ENCODE data around the gene ARHGEF4.
"Not testable (repeated sequence)": the region's sequence is repeated elsewhere in the genome, so short reads cannot be mapped to it uniquely, and the experiment has no call there.

Gene ARHGEF4

DNA sequence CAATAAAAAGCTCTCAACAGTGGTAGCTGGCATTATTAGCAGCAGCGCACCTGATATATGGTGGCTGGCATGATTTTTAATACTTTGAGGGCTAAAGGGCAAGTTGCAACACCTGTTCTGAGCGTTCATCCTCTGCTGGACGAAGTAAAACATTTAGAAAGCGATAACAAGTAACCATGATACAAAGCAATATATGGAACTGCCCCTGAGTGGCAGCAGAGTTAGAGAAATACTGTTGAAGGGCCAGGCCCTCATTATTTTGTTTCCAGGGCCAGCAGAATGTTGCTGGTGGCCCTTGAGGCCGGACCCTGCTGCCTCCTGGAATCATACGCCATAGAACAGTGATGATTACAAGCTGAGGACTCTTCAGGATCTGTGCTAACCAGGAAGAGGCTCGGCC lies 47.8 kb downstream of the ARHGEF4 start:
- no peak for DNase-seq (ENCODE audit: low read depth in 2 of 2)

GRCh38 chr2:130887643-130888042 lies 50.9 kb downstream of the ARHGEF4 start:
- no peak for DNase-seq (ENCODE audit: low read depth in 2 of 2)

GRCh38 chr2:130890941-130891669 lies 54.4 kb downstream of the ARHGEF4 start:
- no peak for DNase-seq (ENCODE audit: low read depth in 2 of 2)

DNA sequence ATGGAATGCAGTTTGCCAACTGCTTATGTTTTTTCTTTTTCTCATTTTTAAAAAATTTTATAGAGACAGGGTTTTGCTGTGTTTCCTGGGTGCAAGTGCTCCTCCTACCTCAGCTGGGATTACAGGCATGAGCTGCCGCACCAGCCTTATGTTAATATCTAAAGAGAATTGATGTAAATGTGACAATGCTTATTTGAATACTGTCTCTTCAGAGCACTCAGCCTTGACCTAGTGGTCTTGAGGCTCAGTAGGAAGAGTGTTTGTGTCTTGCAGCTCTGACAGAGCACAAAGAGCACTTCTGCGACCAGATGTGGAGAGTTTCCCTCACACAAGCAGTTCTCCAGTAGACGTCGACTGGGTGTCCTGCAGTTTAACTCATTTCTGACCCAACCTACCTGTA lies 55.3 kb downstream of the ARHGEF4 start:
- no peak for DNase-seq (ENCODE audit: low read depth in 2 of 2)

GRCh38 chr2:130892793-130893785 lies 56.4 kb downstream of the ARHGEF4 start:
- no peak for DNase-seq (ENCODE audit: low read depth in 2 of 2)

- DNase-seq (ENCODE audit: low read depth in 2 of 2): no peak
Measured at GRCh38 chr2:130894326-130894942, 57.7 kb downstream of the ARHGEF4 start.

GRCh38 chr2:130896813-130897212 lies 60.1 kb downstream of the ARHGEF4 start:
- DNase-seq (ENCODE audit: low read depth in 2 of 2): no peak

GRCh38 chr2:130898553-130898952 lies 61.8 kb downstream of the ARHGEF4 start:
- no peak for DNase-seq (ENCODE audit: low read depth in 2 of 2)

- DNase-seq (ENCODE audit: low read depth in 2 of 2): no peak
Measured at GRCh38 chr2:130899306-130899705, 62.6 kb downstream of the ARHGEF4 start.

DNA sequence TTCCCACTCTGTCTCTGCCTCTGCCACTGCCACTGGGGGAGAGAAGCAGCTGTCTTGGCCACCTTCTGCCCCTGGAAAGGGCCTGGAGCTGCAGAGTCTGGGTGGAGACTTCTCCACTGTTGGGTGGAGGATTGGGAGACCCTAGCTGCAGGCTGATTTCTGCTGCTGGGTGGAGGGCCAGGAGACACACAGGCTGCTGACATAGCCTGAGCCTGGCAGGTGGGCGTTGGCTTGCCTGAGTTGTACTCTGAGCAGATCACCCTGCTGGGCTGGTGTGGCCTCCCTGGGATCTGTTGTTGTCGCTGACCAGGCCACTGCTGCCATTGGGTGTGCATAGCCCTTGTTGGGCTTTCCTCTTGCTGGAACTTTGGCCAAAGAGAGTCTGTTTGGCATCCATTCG lies 64.3 kb downstream of the ARHGEF4 start:
- DNase-seq (ENCODE audit: low read depth in 2 of 2): no peak

DNA sequence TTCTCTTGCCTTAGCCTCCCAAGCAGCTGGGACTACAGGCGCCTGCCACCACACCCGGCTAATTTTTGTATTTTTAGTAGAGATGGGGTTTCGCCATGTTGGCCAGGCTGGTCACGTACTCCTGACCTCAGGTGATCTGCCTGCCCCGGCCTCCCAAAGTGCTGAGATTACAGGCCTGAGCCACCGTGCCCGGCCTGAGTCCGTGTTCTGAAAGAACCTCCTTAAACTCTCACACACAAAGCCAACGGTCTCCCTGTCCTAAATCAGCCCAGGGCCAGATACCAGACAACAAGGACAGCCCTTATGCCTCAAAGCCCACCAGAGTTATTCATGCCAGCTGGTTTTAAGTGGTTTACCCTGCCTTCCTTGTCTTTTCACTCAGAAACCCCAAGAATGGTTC lies 64.9 kb downstream of the ARHGEF4 start:
- DNase-seq (ENCODE audit: low read depth in 2 of 2): not testable (repeated sequence)

DNA sequence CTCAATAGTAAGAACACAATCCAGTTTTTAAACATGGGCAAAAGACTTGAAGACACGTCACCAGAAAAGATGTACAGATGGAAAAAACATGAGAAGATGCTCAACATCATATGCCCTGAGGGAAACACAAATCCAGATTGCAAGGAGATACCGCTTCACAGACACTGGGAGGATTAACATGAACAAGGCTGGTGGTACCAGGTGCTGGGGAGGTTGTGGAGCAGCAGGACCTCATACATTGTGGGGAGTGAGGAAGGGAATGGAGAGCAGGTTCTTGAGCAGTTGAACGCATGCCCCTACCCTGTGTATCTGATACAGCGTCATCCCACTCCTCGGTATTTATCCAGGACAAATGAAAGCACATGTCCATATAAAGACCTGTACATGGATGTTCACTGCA lies 72.1 kb downstream of the ARHGEF4 start:
- DNase-seq (ENCODE audit: low read depth in 2 of 2): no peak

DNA sequence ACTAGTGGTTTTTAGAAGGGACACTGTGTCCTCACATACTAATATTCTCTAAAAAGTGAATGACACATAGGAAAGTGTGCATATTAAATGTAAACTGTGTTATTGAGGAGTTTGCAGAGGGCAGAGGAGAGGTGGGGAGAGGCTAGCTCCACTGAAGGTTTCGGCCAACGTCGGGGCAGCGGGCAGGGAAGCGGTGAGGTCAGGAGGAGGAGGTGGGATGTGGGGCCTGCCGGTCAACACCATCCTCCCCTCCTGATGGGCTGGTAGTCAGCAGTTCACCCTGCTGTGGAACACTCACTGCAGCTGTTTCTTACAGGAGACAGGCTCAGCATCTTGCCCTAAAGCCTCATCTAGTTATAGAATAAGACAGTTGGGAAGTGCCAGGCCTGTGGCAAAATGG lies 74.2 kb downstream of the ARHGEF4 start:
- DNase-seq (ENCODE audit: low read depth in 2 of 2): no peak

DNA sequence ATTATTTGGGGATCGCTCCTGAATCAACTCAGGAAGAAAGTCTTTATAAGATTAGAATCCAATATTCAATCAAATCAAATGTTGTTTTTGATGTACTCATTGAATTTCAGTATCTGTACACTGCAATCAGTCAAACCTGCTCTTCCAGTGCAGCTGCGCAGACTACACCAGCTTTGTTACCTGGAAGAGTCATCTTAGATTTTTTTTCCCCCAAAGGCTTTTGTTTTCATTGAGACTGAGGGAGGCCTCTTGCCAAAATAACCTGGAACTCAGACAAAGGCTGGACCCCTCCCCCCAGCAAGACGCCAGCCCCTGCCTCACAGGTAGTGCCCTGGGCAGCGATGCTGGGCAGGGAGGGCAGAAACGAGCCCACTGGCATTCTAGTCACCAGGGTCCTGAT lies 74.8 kb downstream of the ARHGEF4 start:
- DNase-seq (ENCODE audit: low read depth in 2 of 2): no peak

DNA sequence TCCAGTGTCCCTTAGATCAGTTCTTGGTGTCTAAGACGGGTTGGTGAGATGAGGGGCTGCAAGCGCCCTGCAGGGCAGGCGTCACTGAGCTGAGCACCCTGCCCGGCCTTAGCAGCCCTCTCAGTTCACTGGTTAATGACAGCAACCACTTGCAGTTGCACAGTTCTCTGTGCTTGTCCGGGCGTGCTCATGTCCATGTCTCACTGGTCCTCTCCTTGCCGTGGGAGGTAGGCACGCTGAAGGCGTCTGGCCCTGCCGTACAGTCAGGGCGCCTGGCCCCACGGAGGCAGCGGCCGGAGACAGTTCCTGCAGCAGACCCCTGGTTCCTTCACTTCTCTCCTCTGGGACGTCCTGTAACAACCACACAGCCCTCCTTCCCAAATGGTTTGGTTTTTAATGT lies 75.3 kb downstream of the ARHGEF4 start:
- DNase-seq (ENCODE audit: low read depth in 2 of 2): no peak

GRCh38 chr2:130912471-130912870 lies 75.8 kb downstream of the ARHGEF4 start:
- DNase-seq (ENCODE audit: low read depth in 2 of 2): no peak

- no peak for DNase-seq (ENCODE audit: low read depth in 2 of 2)
Measured at GRCh38 chr2:130913891-130914290, 77.2 kb downstream of the ARHGEF4 start.

DNA sequence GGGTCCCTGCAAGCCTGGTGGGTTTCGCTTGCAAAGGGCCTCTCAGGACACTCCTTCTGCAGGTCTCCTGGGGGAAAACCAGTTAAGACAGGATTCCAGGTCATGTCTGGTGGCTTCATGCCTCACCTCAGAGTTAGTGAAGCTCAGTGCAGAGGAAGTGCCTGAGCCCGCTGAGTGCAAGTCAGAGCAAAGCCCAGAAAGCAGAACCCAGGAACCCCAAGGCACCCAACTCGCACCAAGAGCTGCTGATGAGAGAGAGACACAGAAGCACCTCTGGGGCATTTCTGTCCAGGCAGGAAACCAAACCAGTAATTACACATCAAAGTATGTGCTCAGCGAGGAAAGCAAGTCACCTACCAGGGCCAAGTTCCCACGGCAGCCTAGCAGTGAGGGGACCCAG lies 78.4 kb downstream of the ARHGEF4 start:
- DNase-seq (ENCODE audit: low read depth in 2 of 2): no peak

DNA sequence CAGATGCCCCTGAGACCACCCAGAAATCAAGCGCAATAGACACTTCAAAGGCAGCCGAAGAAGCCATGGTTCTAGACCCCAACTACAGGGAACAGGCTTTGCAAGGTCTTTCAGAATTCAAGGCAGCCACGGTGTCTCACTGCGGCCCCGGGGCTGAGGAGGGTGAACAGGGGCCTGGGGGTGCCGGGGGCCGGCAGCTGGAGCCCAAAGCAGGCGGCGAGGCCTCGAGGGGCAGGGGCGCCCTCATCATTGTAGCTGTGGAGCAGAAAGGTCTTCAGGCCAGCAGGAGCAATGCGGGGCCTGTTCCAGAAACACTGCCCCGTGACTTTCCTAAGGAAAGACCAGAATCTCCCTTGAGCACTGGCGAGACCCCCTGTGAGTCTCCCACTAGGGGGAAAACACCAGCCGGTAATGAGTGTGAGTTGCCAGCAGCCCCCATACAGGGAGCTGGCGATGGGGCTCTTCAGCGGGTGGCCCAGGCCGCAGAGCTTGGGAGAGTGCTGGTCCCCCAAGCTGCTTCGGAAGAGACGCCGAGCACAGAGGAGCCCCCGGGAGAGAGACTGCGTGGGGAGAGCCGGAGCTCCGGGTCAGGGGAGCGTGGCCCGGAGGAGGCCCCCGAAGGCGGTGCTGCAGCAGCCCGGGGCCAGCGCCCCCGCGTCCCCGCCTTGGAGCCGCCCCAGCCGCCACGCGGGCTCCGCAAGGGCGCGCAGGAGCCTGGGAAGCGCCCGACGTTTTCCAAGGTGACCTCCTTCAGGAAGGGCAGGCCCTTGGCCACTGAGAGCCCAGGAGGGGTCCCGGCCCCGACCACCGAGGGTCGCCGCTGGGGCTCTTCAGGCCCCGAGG lies 79.1 kb downstream of the ARHGEF4 start:
- DNase-seq (ENCODE audit: low read depth in 2 of 2): no peak

GRCh38 chr2:130916438-130916705 lies 79.7 kb downstream of the ARHGEF4 start:
- DNase-seq (ENCODE audit: low read depth in 2 of 2): no peak

- no peak for DNase-seq (ENCODE audit: low read depth in 2 of 2)
Measured at GRCh38 chr2:130917006-130917688, 80.4 kb downstream of the ARHGEF4 start.

All from stimulated activated CD4-positive, alpha-beta T cell treated with anti-CD3 and anti-CD28 coated beads, Interleukin-1b, Interleukin-23, amount 100 ng/mL, for 4 hours (primary cell).